ENCODE data around the gene RAB5IF.

The RAB5IF gene

GRCh38 chr20:36587388-36588070, 18.1 kb upstream of the RAB5IF start:
- no peak overlapping the region for H3K4me3 ChIP-seq (ENCODE audit: low read depth, low read length)
- no peak for TF ChIP-seq CTCF (IDR thresholded peaks at IDR 0.05; ENCODE audit: control insufficient read depth, extremely low read depth, insufficient read depth)
- no peak for DNase-seq (ENCODE audit: low read depth)

GRCh38 chr20:36591281-36591680, 14.3 kb upstream of the RAB5IF start:
- DNase-seq (ENCODE audit: low read depth), result no peak
- H3K4me3 ChIP-seq (ENCODE audit: low read depth, low read length), result no peak overlapping the region
- no peak for TF ChIP-seq CTCF (IDR thresholded peaks at IDR 0.05; ENCODE audit: control insufficient read depth, extremely low read depth, insufficient read depth)

GRCh38 chr20:36591854-36592641, 13.5 kb upstream of the RAB5IF start:
- no peak overlapping the region for H3K4me3 ChIP-seq (ENCODE audit: low read depth, low read length)
- DNase-seq (ENCODE audit: low read depth), result no peak
- TF ChIP-seq CTCF (IDR thresholded peaks at IDR 0.05; ENCODE audit: control insufficient read depth, extremely low read depth, insufficient read depth), result peak; percentile 51

GRCh38 chr20:36593347-36593929, 12.1 kb upstream of the RAB5IF start:
- no peak for TF ChIP-seq CTCF (IDR thresholded peaks at IDR 0.05; ENCODE audit: control insufficient read depth, extremely low read depth, insufficient read depth)
- no peak for DNase-seq (ENCODE audit: low read depth)
- no peak overlapping the region for H3K4me3 ChIP-seq (ENCODE audit: low read depth, low read length)

- TF ChIP-seq CTCF (IDR thresholded peaks at IDR 0.05; ENCODE audit: control insufficient read depth, extremely low read depth, insufficient read depth), result no peak
- no peak overlapping the region for H3K4me3 ChIP-seq (ENCODE audit: low read depth, low read length)
- DNase-seq (ENCODE audit: low read depth), result no peak
Measured at GRCh38 chr20:36599912-36600345, 5.7 kb upstream of the RAB5IF start.

GRCh38 chr20:36601540-36601939, 4.0 kb upstream of the RAB5IF start:
- no peak for TF ChIP-seq CTCF (IDR thresholded peaks at IDR 0.05; ENCODE audit: control insufficient read depth, extremely low read depth, insufficient read depth)
- H3K4me3 ChIP-seq (ENCODE audit: low read depth, low read length), result no peak overlapping the region
- DNase-seq (ENCODE audit: low read depth), result no peak
